ENCODE measurements around the gene RAB38.
A peak's percentile ranks its signal among the peaks of the same experiment; 100 is the strongest.

Gene RAB38

GRCh38 chr11:88174709-88175568, at the start of gene RAB38:
Gene RAB38, minus strand, starts transcription at chr11:88175443. Its CDS starts 59 bp downstream, at chr11:88175384.
- DNase-seq, result peak; percentile 19 to 24

GRCh38 chr11:88213406-88213805, 38.2 kb upstream of the RAB38 start:
- no peak for DNase-seq

DNA sequence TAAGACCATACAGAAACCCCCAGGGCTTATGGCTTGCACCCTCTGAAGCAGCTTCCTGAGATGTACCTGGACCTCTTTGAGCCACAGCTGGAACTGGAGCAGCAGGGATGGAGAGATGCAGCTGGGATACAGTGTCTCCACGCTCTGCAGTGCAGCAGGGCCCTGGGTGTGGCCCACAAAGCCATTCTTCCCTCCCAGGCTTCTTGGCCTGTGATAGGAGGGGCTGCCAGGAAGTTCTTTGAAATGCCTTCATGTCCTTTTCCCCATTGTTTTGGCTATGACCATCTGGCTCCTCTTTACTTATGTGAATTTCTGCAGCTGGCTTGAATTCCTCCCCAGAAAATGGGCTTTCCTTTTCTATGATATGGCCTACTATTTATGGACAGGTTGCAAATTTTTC, 37.1 kb upstream of the RAB38 start:
- no peak for DNase-seq

DNA sequence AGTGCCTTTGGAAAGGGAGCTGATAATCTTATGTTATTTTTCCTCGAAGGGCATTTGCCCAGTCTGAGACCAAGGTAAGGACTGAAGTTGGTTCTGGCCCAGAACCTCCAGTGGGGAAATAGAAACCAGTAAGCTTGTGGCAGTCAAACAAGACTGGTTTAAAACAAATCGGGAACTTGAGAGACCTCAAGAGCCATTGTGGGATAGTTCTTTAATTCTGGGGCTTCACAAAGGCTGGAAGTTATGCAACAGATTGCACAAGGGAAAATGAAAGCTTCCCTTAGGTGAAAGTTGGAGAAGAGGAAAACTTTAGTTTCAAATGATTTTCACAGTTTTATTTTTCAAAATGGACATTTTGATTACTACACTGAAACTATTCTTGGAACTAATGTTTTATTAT, 33.5 kb upstream of the RAB38 start:
- no peak for DNase-seq

DNA sequence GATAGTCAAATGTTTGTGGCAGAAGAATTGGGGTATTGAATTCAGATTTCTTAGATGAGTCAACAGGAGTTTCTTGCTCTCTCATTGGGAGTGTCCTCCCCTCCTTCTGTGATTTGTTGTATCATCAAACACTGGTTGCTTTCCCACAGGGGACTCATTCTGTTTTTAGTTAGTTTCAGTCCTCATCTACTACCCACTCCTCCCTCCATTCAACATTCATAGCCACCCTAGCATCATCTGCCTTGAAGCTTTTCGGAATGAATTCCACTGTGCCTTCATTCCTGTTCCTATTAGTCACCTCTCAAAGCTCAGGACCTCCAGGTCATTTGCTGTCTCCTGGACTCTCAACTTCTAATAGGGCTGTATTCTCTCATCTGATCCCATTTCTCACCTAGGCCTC, 31.5 kb upstream of the RAB38 start:
- no peak for DNase-seq

DNA sequence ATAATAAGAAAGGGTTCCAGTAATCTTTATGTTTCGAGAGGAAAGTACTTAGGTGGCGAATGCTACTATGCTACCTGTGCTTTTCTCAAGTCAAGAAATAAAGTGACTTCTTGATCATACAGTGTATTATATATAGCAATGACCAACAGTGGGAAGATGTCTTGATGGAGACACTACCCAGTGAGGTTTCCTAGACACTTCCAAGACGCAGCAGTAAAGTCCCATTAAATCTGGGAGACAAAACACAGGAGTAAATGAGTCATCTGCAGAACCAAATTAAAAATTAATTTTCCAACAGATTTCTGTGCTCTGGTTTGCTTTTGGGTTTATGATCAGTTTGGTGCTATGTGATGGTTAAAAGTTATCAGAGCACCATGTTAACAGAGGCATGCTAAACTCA, 29.1 kb upstream of the RAB38 start:
- DNase-seq, result no peak

DNA sequence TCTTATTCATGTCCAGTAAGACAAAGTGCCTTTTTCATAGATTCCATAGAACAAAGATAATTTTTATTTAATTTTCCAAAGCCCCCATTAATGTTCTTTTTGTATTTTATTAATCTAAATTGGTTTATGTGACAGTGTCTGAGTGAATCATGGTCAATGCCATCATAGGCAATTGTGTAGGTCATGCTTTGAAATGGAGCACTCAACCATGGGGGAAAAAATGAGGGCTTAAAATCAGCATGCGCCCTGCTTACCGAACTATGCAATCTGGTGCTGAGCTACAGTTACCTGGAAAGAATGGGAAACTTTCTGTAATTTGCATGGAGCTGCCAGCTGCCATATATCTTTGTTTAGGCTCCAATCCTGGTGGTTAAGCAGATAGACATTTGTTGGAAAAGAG, 28.4 kb upstream of the RAB38 start:
- no peak for DNase-seq

DNA sequence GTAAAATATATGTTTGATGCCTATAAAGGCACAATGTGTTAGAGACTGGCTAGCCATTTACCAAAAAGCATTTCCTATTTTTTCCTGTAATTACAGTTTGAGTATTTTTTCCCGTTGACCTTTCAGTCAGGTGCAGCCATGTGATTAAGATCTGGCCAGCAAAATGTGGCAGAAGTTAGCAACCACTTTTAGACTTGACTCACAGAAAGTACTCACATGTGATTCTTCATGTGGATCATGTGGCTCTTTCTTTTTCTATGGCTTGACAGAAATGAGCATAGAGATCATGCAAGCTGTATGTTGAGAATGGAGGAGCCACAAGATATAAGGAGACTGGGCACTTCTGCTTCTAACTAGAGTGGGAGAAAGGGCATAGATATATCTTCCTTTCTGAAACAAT, 27.3 kb upstream of the RAB38 start:
- no peak for DNase-seq

- DNase-seq, result no peak
Observed at GRCh38 chr11:88196393-88196792, 21.1 kb upstream of the RAB38 start.

GRCh38 chr11:88195908-88196307, 20.7 kb upstream of the RAB38 start:
- DNase-seq, result no peak

DNA sequence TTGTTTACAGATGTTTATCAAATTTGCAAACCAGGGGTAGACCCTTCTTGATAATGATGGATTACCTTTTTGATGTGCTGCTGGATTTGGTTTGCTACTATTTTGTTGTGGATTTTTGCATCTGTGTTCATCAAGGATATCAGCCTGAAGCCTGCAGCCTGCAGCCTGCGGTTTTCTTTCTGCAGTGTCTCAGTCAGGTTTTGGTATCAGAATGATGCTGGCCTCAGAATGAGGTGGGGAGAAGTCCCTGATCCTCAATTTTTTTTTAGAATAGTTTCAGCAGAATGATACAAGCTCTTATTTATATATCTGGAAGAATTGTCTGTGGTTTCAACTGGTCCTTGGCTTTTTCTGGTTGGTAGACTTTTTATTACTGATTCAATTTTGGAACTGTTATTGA, 19.7 kb upstream of the RAB38 start:
- no peak for DNase-seq

DNA sequence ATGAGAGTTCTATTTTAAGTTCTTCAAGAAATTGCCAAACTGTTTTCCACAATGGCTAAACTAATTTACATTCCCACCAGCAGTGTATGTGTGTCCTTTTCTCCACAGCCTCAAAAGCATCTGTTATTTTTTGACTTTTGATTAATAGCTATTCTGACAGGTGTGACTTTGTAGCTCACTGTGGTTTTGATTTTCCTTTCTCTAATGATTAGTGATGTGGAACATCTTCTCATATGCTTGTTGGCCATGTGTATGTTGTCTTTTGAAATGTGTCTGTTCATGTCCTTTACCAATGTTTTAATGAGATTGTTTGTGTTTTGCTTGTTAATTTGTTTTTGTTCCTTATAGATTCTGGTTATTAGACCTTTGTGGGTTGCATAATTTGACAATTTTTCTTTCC, 18.0 kb upstream of the RAB38 start:
- no peak for DNase-seq

DNA sequence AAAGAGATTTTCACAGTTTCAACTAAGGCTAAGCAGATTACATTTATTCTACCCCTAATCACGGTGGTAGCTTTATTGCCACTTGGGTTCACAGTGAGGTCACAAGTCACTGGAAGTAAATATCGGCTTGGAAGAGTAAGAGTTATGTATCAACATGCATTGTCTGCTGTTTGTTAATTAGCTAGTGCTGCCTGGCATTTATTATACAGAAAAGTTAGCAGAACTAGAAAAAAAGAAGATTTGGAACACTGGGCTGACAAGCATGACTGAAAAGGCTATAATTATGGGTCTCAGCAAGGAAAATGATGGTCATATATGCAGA, 13.7 kb upstream of the RAB38 start:
- DNase-seq, result no peak

DNA sequence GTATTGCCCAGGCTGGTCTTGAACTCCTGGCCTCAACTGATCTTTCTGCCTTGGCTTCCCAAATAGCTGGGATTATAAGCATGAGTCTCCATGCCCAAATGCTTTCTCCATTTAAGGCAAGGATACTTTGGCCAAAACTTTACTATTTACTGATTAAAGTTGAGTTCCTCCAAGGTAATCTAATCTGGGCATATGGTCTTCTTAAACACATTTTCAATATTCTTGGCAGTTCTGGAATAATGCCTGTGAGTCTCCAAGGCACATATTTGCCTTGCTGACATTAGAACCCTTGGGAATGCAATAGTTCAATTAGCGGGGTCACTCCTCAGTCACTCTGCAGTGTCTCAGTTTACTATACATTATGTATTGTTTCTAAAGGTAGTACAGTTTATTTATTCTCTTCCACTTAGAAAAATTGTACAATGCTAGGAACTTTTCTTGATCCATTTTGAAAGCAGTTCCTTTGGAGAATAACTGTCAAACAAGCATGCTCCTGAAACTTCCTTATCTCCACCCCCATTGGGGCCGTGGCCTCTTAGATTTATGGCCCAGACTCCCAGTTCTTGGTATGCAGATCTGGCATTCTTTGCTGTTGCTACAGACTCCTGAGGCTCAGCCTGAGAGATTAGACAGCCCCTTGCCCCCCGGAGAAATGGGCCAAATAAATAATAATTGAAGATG, 13.1 kb upstream of the RAB38 start:
- no peak for DNase-seq

- no peak for DNase-seq
Observed at GRCh38 chr11:88183233-88183632, 8.0 kb upstream of the RAB38 start.

DNA sequence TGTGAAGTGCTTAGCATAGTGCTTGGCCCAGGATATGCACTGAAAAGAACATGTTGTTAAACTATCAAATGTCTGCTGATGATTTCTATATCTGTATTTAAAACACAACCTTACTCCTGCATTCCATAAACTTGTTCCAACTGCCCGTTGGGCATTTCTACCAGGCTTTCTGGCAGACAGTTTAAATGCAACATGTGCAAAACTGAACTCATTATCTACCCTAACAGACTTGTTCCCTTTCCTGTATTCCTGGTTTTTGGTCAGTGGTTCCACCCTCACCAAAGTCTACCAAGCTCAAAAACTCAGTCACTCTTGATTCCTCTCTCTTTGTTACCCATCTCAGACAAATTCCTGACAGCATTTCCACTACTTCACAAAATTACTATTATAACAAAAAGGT, 6.5 kb upstream of the RAB38 start:
- DNase-seq, result no peak

DNA sequence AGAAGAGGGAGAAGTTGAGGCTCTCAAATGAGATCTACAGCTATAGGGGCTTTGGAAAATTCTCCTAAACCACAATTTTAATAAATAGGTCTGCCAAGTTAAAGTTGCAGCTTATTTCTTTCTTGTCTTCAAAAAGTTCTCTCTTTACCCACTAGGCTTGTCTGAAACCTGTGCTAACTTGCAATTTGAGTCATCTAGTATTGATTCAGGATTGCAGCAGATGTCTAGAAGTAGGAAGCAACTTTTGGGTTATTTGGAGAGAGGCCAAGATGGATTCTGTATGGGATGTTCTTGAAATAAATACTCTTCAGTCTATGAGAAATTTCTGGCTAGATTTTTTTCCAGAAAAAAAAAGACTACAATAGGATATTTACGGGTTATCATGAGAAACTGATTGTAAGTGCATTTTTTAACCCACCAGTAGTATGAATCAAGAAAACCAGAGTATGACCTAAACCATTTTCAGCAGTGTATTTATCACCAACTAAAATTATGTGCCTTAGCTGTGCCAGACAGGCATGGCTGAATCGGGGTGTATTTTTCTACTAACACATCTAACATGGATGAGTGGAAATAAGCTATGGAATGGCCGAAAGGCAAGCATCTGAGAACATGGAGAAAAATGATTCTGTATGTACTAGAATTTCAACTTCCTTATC, 4.9 kb upstream of the RAB38 start:
- DNase-seq, result no peak

DNA sequence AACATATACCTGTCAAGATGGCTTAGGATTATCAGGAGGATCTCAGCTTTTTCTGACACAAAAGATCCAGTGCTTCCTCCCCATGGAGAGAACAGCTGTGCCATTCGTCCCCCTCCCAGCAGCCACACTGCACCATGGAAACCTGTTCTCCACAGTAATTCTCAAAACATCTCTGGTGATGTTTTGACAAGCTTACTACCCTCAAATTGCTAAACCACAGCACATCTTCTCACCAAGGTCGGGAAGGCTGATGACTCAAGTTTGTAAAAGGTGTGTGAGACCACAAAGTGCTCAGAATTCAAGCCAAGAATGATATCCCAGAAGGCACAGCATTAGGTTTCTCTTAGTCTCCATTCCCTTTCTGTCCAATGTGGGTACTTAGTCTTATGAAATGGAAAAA, 3.9 kb upstream of the RAB38 start:
- peak in 1 of 2 donors; percentile 6 for DNase-seq

DNA sequence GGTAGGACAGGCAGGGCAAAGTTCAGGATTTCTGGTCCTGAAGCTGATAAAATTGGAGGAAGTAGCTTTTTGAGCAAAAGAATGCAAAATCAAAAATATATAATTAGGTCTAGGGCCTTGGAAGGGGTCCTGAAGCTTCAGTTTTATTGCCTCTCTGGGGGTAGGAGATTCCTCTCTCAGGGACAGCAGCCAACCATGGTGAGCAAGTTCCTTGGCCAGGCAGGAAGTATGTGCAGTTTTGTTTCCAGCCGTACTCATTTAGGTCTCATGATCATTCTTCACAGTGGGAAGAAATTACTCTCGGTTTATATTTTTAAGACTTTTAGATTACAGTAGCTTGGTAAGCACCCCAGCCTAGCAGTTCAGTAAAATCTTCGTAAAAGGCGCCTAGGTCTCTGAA, 2.9 kb upstream of the RAB38 start:
- DNase-seq, result no peak

DNA sequence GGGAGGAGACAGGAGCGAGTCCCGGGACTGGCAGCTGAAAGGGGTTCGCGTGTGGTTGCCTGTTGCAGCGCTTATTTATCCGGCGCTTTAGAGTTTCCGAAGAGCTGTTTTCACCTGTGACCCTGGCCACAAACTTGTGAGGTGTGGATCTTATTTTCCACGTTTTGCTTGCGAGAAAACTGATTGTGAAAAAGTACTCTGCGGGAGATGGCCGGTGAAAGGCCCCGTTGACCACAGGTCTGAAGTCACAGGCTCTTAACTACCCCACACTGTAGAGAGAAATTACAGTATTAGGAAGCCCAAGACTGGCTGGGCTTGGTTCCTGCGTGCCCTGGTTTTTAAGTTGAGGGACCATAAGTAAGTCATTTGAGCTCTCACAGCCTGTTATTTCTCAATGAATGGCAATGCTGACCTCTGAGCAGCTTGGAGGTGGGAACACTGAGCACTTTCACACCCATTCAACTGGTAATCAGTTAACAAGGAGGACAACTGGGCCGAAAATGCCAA, 379 bp upstream of the RAB38 start:
- DNase-seq, result no peak

GRCh38 chr11:88173956-88174355, 1.3 kb downstream of the RAB38 start:
- no peak for DNase-seq

DNA sequence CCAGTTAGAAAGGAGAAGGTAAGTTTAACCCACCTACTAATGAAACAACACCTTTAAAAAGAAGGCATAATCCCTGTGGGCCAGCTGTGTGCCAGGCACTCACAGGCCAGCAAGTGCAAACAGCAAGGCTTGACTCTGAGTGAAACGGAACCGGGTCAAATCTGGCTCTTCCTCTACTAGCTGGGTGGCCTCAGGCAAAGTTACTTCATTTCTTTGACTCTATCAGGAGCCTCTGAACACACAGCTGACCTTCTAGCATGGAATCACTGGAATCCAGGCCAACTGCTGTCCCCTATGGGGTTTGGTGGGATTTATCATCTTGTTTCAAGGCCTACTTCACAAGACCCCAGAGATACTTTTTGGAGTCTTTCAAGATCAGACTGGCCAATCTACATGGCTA, 3.3 kb downstream of the RAB38 start:
- no peak for DNase-seq

- no peak for DNase-seq
Observed at GRCh38 chr11:88170673-88171072, 4.6 kb downstream of the RAB38 start.

GRCh38 chr11:88169881-88170280, 5.4 kb downstream of the RAB38 start:
- no peak for DNase-seq
